ENCODE results near the gene NDE1.

GRCh38 chr16:15617901-15618300 is 32.1 kb upstream of the NDE1 start:
- no peak for TF ChIP-seq TAF1 (IDR thresholded peaks at IDR 0.05; ENCODE audit: borderline replicate concordance, insufficient read depth, low read length)
- no peak for TF ChIP-seq REST (IDR thresholded peaks at IDR 0.05; ENCODE audit: insufficient read depth in 1 of 2, low read depth in 2 of 2, low read length in 2 of 2)

Data from PFSK-1 (cell line).